CD8-positive, alpha-beta memory T cell (primary cell): ENCODE data around the gene HS3ST4. TPM values are rescaled to one million over a fixed set of nuclear protein-coding genes. Genes with fewer than 3 reads are reported as not detected.

Experiments used
- CTCF ChIA-PET: fragments of 350-600 bp; sonication (Branson Sonifier 250); formaldehyde crosslinking; loops from one replicate; lab custom pipeline; 2021; ENCODE audit warnings: antibody characterized with exemption; lab: Charles Lee
- POLR2A ChIA-PET: fragments of 350-600 bp; sonication (Branson Sonifier 250); formaldehyde crosslinking; loops from one replicate; lab custom pipeline; 2021; ENCODE audit warnings: antibody characterized with exemption; lab: Charles Lee
- DNase-seq, 5 donors: peaks; one replicate each; pipeline versions ENCODE4 v3.0.0 to v3.0.0-alpha.2; 2020 to 2022; ENCODE audit warnings: mixed read lengths in 1 of 5
- H3K27ac ChIP-seq: one replicate; pipeline ENCODE4 v1.7.0; 2013; ENCODE audit warnings: low read depth, mild to moderate bottlenecking, low read length, moderate library complexity
- H3K27me3 ChIP-seq: 2 replicates; pipeline ENCODE4 v1.7.0; 2013; ENCODE audit warnings: low read length, mild to moderate bottlenecking; ENCODE audit not compliant: insufficient read depth, poor library complexity, severe bottlenecking
- H3K36me3 ChIP-seq: 2 replicates; pipeline ENCODE4 v1.7.0; 2013; ENCODE audit warnings: mild to moderate bottlenecking, low read length, moderate library complexity; ENCODE audit not compliant: insufficient read depth
- H3K4me1 ChIP-seq: 2 replicates; pipeline ENCODE4 v1.7.0; 2013; ENCODE audit warnings: mild to moderate bottlenecking, low read length, moderate library complexity; ENCODE audit not compliant: insufficient read depth
- H3K4me3 ChIP-seq: 2 replicates; pipeline ENCODE4 v1.7.0; 2013; ENCODE audit warnings: mild to moderate bottlenecking, low read length
- H3K9me3 ChIP-seq: 2 replicates; pipeline ENCODE4 v1.7.0; 2013; ENCODE audit warnings: mild to moderate bottlenecking, low read length
- H3K27ac Mint-ChIP-seq, 8 donors: one replicate each; pipeline ENCODE4 v1.8.0; 2020 to 2021; ENCODE audit warnings: mixed read lengths in 8 of 8, mild to moderate bottlenecking in 6 of 8, inconsistent platforms in 3 of 8, moderate library complexity in 3 of 8
- H3K27me3 Mint-ChIP-seq, 2 donors: one replicate each; pipeline ENCODE4 v1.8.0; 2020 to 2021; ENCODE audit warnings: mixed read lengths in 2 of 2, mild to moderate bottlenecking in 1 of 2, moderate library complexity in 1 of 2
- H3K36me3 Mint-ChIP-seq, 3 donors: one replicate each; pipeline ENCODE4 v1.8.0; 2020 to 2021; ENCODE audit warnings: mixed read lengths in 3 of 3, inconsistent platforms in 1 of 3, mild to moderate bottlenecking in 1 of 3
- H3K4me1 Mint-ChIP-seq, 3 donors: one replicate each; pipeline ENCODE4 v1.8.0; 2020 to 2021; ENCODE audit warnings: mixed read lengths in 3 of 3, inconsistent platforms in 1 of 3, mild to moderate bottlenecking in 1 of 3
- H3K4me3 Mint-ChIP-seq, 7 donors: one replicate each; pipeline ENCODE4 v1.8.0; 2020 to 2021; ENCODE audit warnings: mixed read lengths in 7 of 7, mild to moderate bottlenecking in 6 of 7, moderate library complexity in 4 of 7, inconsistent platforms in 2 of 7
- H3K9me3 Mint-ChIP-seq, 5 donors: one replicate each; pipeline ENCODE4 v1.8.0; 2020 to 2022; ENCODE audit warnings: mixed read lengths in 5 of 5, mild to moderate bottlenecking in 3 of 5, moderate library complexity in 2 of 5, inconsistent platforms in 1 of 5
- polyA plus RNA-seq: library from polyadenylated mRNA; unstranded; fragments of 300-500 nt; fragmentation: Illumina TruSeq; gene quantifications from one replicate; pipeline ENCODE4 v1.2.3, GENCODE V29; 2021
- total RNA-seq, 2 experiments: library from RNA; stranded (reverse); gene quantifications; one replicate each; pipeline ENCODE4 v1.2.3, GENCODE V29; 2021

HS3ST4 gene
- total RNA-seq (not detected), polyA plus RNA-seq (not detected)

GRCh38 chr16:25691519-25692091 lies at the start of gene HS3ST4:
Gene HS3ST4 (plus strand): TSS chr16:25691959.
- peak within 1 kb of the TSS in 5 of 7 donors; percentile 33 to 49 (median 36) for H3K4me3 Mint-ChIP-seq

GRCh38 chr16:25643633-25644032 lies 48.1 kb upstream of the HS3ST4 start:
- Mint-ChIP-seq H3K27me3 (peaks cover 5 to 7% of the 10 kb centered on the region in 2 donors), H3K9me3 (peaks cover 3 to 8% (median 4%) of the 10 kb centered on the region in 5 donors), H3K4me3 (no peak overlapping the region), H3K27ac (no peak overlapping the region), H3K36me3 (no peaks in the 10 kb centered on the region), H3K4me1 (no peaks in the 10 kb centered on the region)
- H3K9me3 ChIP-seq: no peaks in the 10 kb centered on the region
- H3K27me3 ChIP-seq: no peaks in the 10 kb centered on the region
- DNase-seq: no peak
- H3K4me3 ChIP-seq: no peak overlapping the region
- H3K36me3 ChIP-seq: no peaks in the 10 kb centered on the region
- no peaks in the 10 kb centered on the region for H3K4me1 ChIP-seq
- ChIA-PET POLR2A (no interaction called here), CTCF (no interaction called here)
- no peak overlapping the region for H3K27ac ChIP-seq

More at GRCh38 chr16:25691519-25692091, at the start of gene HS3ST4:
- H3K4me3 ChIP-seq: no peak within 1 kb of the TSS
- H3K36me3 ChIP-seq: no peaks in the 10 kb centered on the region
- H3K27me3 Mint-ChIP-seq: peaks cover 28 to 68% of the 10 kb centered on the region in 2 donors
- ChIA-PET CTCF (no interaction called here), POLR2A (no interaction called here)
- no peak for DNase-seq
- H3K27me3 ChIP-seq: no peaks in the 10 kb centered on the region
- H3K9me3 Mint-ChIP-seq: no peaks in the 10 kb centered on the region
- no peaks in the 10 kb centered on the region for H3K9me3 ChIP-seq
- peak within 1 kb of the TSS in 1 of 8 donors; percentile 23 for H3K27ac Mint-ChIP-seq
- H3K4me1 ChIP-seq: no peaks in the 10 kb centered on the region
- no peak within 1 kb of the TSS for H3K27ac ChIP-seq
- H3K36me3 Mint-ChIP-seq: no peaks in the 10 kb centered on the region
- H3K4me1 Mint-ChIP-seq: peaks cover 3 to 16% (median 9%) of the 10 kb centered on the region in 3 donors

GRCh38 chr16:25656639-25657038 lies 35.1 kb upstream of the HS3ST4 start:
- no peaks in the 10 kb centered on the region for H3K27me3 ChIP-seq
- no peaks in the 10 kb centered on the region for H3K4me1 ChIP-seq
- ChIA-PET POLR2A (no interaction called here), CTCF (no interaction called here)
- Mint-ChIP-seq H3K4me3 (no peak overlapping the region), H3K27me3 (peaks cover 7 to 26% of the 10 kb centered on the region in 2 donors), H3K4me1 (no peaks in the 10 kb centered on the region), H3K9me3 (peaks cover 0 to 7% (median 0%) of the 10 kb centered on the region in 5 donors), H3K27ac (no peak overlapping the region), H3K36me3 (no peaks in the 10 kb centered on the region)
- H3K27ac ChIP-seq: no peak overlapping the region
- no peaks in the 10 kb centered on the region for H3K9me3 ChIP-seq
- DNase-seq: no peak
- H3K36me3 ChIP-seq: no peaks in the 10 kb centered on the region
- H3K4me3 ChIP-seq: no peak overlapping the region

DNA sequence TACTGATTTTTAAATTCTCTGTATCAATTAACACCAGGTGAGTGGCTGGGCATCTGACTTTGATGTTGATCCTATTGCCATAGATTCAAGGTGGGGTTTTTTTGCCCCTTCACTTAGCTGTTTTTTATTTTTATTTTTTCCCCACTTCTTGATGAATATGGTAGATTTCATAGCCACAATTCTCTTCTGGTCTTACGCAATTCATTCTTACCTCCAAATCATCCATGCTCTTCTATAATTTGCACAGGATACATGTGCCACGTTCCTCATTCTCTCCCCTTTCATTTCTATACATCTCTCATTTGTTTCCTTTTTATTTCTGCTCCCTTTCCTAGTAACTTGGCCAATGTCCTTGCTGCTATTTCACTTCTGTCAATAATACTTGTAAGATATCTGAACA lies 14.9 kb upstream of the HS3ST4 start:
- peaks cover 0 to 2% of the 10 kb centered on the region in 2 donors for H3K27me3 Mint-ChIP-seq
- ChIA-PET POLR2A (no interaction called here), CTCF (no interaction called here)
- no peaks in the 10 kb centered on the region for H3K4me1 ChIP-seq
- peaks cover 4% of the 10 kb centered on the region for H3K27me3 ChIP-seq
- no peaks in the 10 kb centered on the region for H3K9me3 ChIP-seq
- H3K27ac ChIP-seq: no peak overlapping the region
- H3K4me3 ChIP-seq: no peak overlapping the region
- H3K9me3 Mint-ChIP-seq: no peaks in the 10 kb centered on the region
- H3K4me1 Mint-ChIP-seq: no peaks in the 10 kb centered on the region
- H3K27ac Mint-ChIP-seq: no peak overlapping the region
- H3K36me3 ChIP-seq: no peaks in the 10 kb centered on the region
- no peaks in the 10 kb centered on the region for H3K36me3 Mint-ChIP-seq
- H3K4me3 Mint-ChIP-seq: no peak overlapping the region
- no peak for DNase-seq

DNA sequence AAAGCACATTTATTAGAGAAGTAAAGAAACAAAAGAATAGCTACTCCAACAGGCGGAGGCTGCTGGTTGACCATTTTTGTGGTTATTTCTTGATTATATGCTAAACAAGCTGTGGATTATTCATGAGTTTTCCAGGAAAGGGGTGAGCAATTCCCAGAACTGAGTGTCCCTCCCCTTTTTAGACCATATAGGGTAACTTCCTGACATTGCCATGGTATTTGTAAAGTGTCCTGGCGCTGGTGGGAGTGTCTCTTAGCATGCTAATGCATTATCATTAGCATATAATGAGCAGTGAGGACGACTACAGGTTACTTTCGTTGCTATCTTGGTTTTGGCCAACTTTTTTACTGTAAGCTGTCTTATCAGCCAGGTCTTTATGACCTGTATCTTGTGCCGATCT lies 12.2 kb upstream of the HS3ST4 start:
- no peak for DNase-seq
- no peaks in the 10 kb centered on the region for H3K4me1 Mint-ChIP-seq
- Histone ChIP-seq H3K36me3 (no peaks in the 10 kb centered on the region), H3K4me1 (no peaks in the 10 kb centered on the region), H3K27me3 (no peaks in the 10 kb centered on the region), H3K9me3 (no peaks in the 10 kb centered on the region), H3K4me3 (no peak overlapping the region), H3K27ac (no peak overlapping the region)
- no peaks in the 10 kb centered on the region for H3K9me3 Mint-ChIP-seq
- H3K36me3 Mint-ChIP-seq: no peaks in the 10 kb centered on the region
- H3K4me3 Mint-ChIP-seq: no peak overlapping the region
- POLR2A ChIA-PET: no interaction called here
- no peak overlapping the region for H3K27ac Mint-ChIP-seq
- peaks cover 0 to 5% of the 10 kb centered on the region in 2 donors for H3K27me3 Mint-ChIP-seq
- CTCF ChIA-PET: no interaction called here

DNA sequence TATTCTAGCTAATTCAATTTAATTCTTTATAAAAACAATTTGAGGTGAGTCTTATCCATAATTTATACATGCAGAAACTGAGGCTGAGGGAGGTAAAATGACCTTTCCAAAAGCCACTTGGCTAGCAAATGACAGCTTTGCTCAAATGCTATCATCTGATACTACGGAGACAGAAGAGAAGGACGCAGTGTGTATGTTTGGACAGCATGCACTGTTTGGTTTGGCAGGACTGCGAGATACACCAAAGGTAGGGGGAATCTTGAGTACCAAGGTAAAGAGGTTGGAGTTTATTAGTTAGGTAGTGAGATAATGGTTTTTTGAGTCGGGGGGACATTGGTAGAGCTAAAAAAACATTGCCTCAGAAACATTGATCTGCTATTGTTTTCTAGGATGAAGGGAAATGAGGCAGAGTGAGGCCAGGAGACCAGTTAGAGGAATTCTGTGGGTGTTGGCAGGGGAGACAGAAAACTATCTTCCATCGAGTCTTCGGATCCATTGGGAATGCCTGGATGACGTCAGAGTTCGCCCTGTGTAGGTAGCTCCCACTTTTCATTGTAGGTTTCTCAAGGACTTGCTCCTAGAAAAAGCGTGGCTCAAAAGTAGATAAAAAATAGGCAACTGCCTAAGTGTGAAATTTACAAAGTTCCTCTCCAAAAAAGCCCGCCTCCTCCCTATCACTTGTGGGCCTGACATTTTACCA lies 2.5 kb upstream of the HS3ST4 start:
- Histone ChIP-seq H3K27ac (no peak overlapping the region), H3K4me3 (no peak overlapping the region), H3K4me1 (no peaks in the 10 kb centered on the region), H3K27me3 (no peaks in the 10 kb centered on the region), H3K36me3 (no peaks in the 10 kb centered on the region), H3K9me3 (no peaks in the 10 kb centered on the region)
- ChIA-PET CTCF (no interaction called here), POLR2A (no interaction called here)
- no peak for DNase-seq
- H3K27ac Mint-ChIP-seq: no peak overlapping the region
- H3K9me3 Mint-ChIP-seq: no peaks in the 10 kb centered on the region
- H3K4me3 Mint-ChIP-seq: no peak overlapping the region
- peaks cover 20 to 46% of the 10 kb centered on the region in 2 donors for H3K27me3 Mint-ChIP-seq
- H3K4me1 Mint-ChIP-seq: peaks cover 3 to 16% (median 9%) of the 10 kb centered on the region in 3 donors
- H3K36me3 Mint-ChIP-seq: no peaks in the 10 kb centered on the region

GRCh38 chr16:25690552-25691143 lies 1.1 kb upstream of the HS3ST4 start:
- Mint-ChIP-seq H3K9me3 (no peaks in the 10 kb centered on the region), H3K4me3 (peak overlapping the region in 4 of 7 donors; percentile 33 to 49 (median 35)), H3K36me3 (no peaks in the 10 kb centered on the region), H3K27me3 (peaks cover 28 to 60% of the 10 kb centered on the region in 2 donors), H3K4me1 (peaks cover 3 to 16% (median 9%) of the 10 kb centered on the region in 3 donors), H3K27ac (no peak overlapping the region)
- Histone ChIP-seq H3K36me3 (no peaks in the 10 kb centered on the region), H3K27ac (no peak overlapping the region), H3K4me3 (no peak overlapping the region), H3K4me1 (no peaks in the 10 kb centered on the region), H3K9me3 (no peaks in the 10 kb centered on the region), H3K27me3 (no peaks in the 10 kb centered on the region)
- POLR2A ChIA-PET: no interaction called here
- CTCF ChIA-PET: no interaction called here
- no peak for DNase-seq

DNA sequence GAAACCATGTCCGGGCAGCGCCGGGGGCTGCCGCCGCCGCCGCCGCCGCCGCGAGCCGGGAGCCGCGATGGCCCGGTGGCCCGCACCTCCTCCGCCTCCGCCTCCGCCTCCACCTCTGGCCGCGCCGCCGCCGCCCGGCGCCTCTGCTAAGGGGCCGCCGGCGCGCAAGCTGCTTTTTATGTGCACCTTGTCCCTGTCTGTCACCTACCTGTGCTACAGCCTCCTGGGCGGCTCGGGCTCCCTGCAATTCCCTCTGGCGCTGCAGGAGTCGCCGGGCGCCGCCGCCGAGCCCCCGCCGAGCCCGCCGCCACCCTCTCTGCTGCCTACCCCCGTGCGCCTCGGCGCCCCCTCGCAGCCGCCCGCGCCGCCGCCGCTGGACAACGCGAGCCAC lies 587 bp downstream of the HS3ST4 start:
- ChIA-PET CTCF (no interaction called here), POLR2A (no interaction called here)
- H3K4me3 Mint-ChIP-seq: no peak overlapping the region
- H3K27me3 ChIP-seq: no peaks in the 10 kb centered on the region
- no peaks in the 10 kb centered on the region for H3K9me3 Mint-ChIP-seq
- H3K4me3 ChIP-seq: no peak overlapping the region
- no peaks in the 10 kb centered on the region for H3K9me3 ChIP-seq
- peaks cover 28 to 70% of the 10 kb centered on the region in 2 donors for H3K27me3 Mint-ChIP-seq
- no peaks in the 10 kb centered on the region for H3K4me1 ChIP-seq
- H3K27ac ChIP-seq: no peak overlapping the region
- peaks cover 3 to 16% (median 9%) of the 10 kb centered on the region in 3 donors for H3K4me1 Mint-ChIP-seq
- no peaks in the 10 kb centered on the region for H3K36me3 ChIP-seq
- no peak overlapping the region for H3K27ac Mint-ChIP-seq
- no peaks in the 10 kb centered on the region for H3K36me3 Mint-ChIP-seq
- DNase-seq: no peak
